HG03469 (cell line): Measurements from ENCODE around the gene P2RX6.
A peak's percentile ranks its signal among the peaks of the same experiment; 100 is the strongest.

ENCODE experiments used
- ATAC-seq: cut with Tn5 transposase; IDR thresholded peaks from one replicate; pipeline ENCODE4 v1.9.1; 2021; ENCODE audit warnings: mild to moderate bottlenecking, moderate library complexity, moderate number of reproducible peaks; ENCODE audit not compliant: unreplicated experiment

P2RX6 gene

GRCh38 chr22:20979243-20979809 lies 35.6 kb upstream of the P2RX6 start:
- no peak for ATAC-seq

- no peak for ATAC-seq
These were observed 35.0 kb upstream of the P2RX6 start for GRCh38 chr22:20979940-20980453.

- no peak for ATAC-seq
These were observed 34.4 kb upstream of the P2RX6 start for GRCh38 chr22:20980523-20980922.

- ATAC-seq: no peak
These were observed 33.8 kb upstream of the P2RX6 start for GRCh38 chr22:20980938-20981722.

GRCh38 chr22:20981787-20982562 lies 33.0 kb upstream of the P2RX6 start, which contains the start of gene LZTR1:
Gene LZTR1, plus strand, starts transcription at chr22:20982297. Its CDS starts 75 bp downstream, at chr22:20982372.
- peak; percentile 45 for ATAC-seq

GRCh38 chr22:20982563-20982882 lies 32.4 kb upstream of the P2RX6 start:
- ATAC-seq: no peak

- no peak for ATAC-seq
These were observed 31.7 kb upstream of the P2RX6 start for GRCh38 chr22:20983081-20983771.

- no peak for ATAC-seq
These were observed 29.2 kb upstream of the P2RX6 start for GRCh38 chr22:20985720-20986119.

- no peak for ATAC-seq
These were observed 28.6 kb upstream of the P2RX6 start for GRCh38 chr22:20986365-20986764.

GRCh38 chr22:20987375-20987774 lies 27.6 kb upstream of the P2RX6 start:
- no peak for ATAC-seq

GRCh38 chr22:20988573-20989322 lies 26.2 kb upstream of the P2RX6 start:
- no peak for ATAC-seq

- no peak for ATAC-seq
These were observed 25.4 kb upstream of the P2RX6 start for GRCh38 chr22:20989323-20990138.

GRCh38 chr22:20990184-20991180 lies 24.5 kb upstream of the P2RX6 start:
- no peak for ATAC-seq

GRCh38 chr22:20991252-20992055 lies 23.5 kb upstream of the P2RX6 start:
- no peak for ATAC-seq

- ATAC-seq: no peak
These were observed 22.9 kb upstream of the P2RX6 start for GRCh38 chr22:20992056-20992442.

GRCh38 chr22:20992456-20993303 lies 22.3 kb upstream of the P2RX6 start:
- no peak for ATAC-seq
